Measurements from ENCODE around the gene ADPRHL1.
A peak's percentile ranks its signal among the peaks of the same experiment; 100 is the strongest.

The ADPRHL1 gene

GRCh38 chr13:113401452-113402415 is 51.6 kb downstream of the ADPRHL1 start:
- no peak for TF ChIP-seq CREB1 (IDR thresholded peaks at IDR 0.05; ENCODE audit: low read depth)
- TF ChIP-seq RAD21 (IDR thresholded peaks at IDR 0.05; ENCODE audit: low read depth) = no peak
- TF ChIP-seq TAF1 (IDR thresholded peaks at IDR 0.05; ENCODE audit: low read depth) = 0 out of 2 replicates have a peak, but pooled peaks have one; percentile 17
- peak; percentile 68 for TF ChIP-seq TCF12 (IDR thresholded peaks at IDR 0.05; ENCODE audit: low read depth)
- TF ChIP-seq NFIC (IDR thresholded peaks at IDR 0.05) = peak; percentile 43; the same call in 1 of the 2 replicates
- no peak for TF ChIP-seq EGR1 (IDR thresholded peaks at IDR 0.05)
- no peak for TF ChIP-seq FOXM1 (IDR thresholded peaks at IDR 0.05; ENCODE audit: borderline replicate concordance, low read depth)
- peak; percentile 78 for TF ChIP-seq ZBTB7A (IDR thresholded peaks at IDR 0.05; ENCODE audit: low read depth)
- TF ChIP-seq, protein P1, sequence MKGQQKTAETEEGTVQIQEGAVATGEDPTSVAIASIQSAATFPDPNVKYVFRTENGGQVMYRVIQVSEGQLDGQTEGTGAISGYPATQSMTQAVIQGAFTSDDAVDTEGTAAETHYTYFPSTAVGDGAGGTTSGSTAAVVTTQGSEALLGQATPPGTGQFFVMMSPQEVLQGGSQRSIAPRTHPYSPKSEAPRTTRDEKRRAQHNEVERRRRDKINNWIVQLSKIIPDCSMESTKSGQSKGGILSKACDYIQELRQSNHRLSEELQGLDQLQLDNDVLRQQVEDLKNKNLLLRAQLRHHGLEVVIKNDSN (IDR thresholded peaks at IDR 0.05) = no peak
- peak; percentile 79; the same call in 1 of the 2 replicates for TF ChIP-seq EP300 (IDR thresholded peaks at IDR 0.05; ENCODE audit: borderline replicate concordance)
- no peak for TF ChIP-seq CEBPB (IDR thresholded peaks at IDR 0.05)
- no peak for TF ChIP-seq REST (IDR thresholded peaks at IDR 0.05; ENCODE audit: low read depth)
- TF ChIP-seq TEAD4 (IDR thresholded peaks at IDR 0.05) = 0 out of 2 replicates have a peak, but pooled peaks have one; percentile 10
- TF ChIP-seq, protein P2, sequence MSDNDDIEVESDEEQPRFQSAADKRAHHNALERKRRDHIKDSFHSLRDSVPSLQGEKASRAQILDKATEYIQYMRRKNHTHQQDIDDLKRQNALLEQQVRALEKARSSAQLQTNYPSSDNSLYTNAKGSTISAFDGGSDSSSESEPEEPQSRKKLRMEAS (IDR thresholded peaks at IDR 0.05) = peak; percentile 62
- TF ChIP-seq YY1 (IDR thresholded peaks at IDR 0.05; ENCODE audit: low read depth) = no peak

DNA sequence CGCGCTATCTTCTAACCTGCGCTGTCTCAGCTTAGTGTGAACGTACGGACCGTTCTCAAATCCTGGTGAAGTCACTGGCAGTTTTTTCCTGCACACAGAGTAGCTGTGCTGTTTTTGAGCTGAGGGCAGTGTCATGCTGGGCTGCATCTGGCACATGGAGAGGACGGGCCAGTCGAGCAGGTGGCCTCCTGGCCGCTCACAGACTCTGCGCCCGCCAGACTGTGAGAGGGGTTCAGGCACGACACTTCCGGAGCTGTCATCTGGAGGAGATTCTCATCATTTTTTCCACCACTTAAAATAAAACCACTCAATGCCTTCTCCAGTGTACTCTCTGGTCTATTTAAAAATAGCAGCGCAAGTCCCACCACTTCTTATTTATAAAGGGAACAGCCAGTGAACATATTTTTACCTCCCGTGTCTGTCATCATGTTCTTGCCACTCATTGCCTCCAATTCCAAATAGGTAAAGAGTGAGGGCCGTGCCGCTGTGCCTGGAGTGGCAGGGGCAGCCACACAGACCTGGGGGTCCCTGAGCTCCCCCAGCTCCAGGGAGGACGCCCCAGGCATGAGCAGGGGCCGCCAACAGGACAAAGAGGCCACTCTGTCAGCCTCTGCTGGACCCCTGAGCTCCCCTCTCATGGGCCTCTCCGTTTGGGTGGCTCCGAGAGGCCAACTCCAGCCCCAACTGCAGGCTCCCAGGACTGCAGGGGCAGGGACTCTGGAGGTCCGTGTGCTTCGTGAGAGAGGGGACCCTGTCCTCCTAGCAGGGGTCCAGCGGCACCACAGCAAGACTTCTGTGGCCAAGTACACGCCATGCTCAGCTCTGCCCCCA is 52.5 kb downstream of the ADPRHL1 start:
- TF ChIP-seq, protein P2 (IDR thresholded peaks at IDR 0.05) = peak; percentile 96
- TF ChIP-seq TAF1 (IDR thresholded peaks at IDR 0.05; ENCODE audit: low read depth) (no peak), YY1 (IDR thresholded peaks at IDR 0.05; ENCODE audit: low read depth) (0 out of 2 replicates have a peak, but pooled peaks have one; percentile 30), EP300 (IDR thresholded peaks at IDR 0.05; ENCODE audit: borderline replicate concordance) (peak; percentile 77), TCF12 (IDR thresholded peaks at IDR 0.05; ENCODE audit: low read depth) (peak; percentile 76), CEBPB (IDR thresholded peaks at IDR 0.05) (no peak), ZBTB7A (IDR thresholded peaks at IDR 0.05; ENCODE audit: low read depth) (no peak; the same call in 1 of the 2 replicates), RAD21 (IDR thresholded peaks at IDR 0.05; ENCODE audit: low read depth) (peak; percentile 8; the same call in 1 of the 2 replicates), FOXM1 (IDR thresholded peaks at IDR 0.05; ENCODE audit: borderline replicate concordance, low read depth) (0 out of 2 replicates have a peak, but pooled peaks have one; percentile 16), TEAD4 (IDR thresholded peaks at IDR 0.05) (peak; percentile 35; the same call in 1 of the 2 replicates), NFIC (IDR thresholded peaks at IDR 0.05) (peak; percentile 53)
- TF ChIP-seq, protein P1 (IDR thresholded peaks at IDR 0.05) = peak; percentile 37; the same call in 1 of the 2 replicates

DNA sequence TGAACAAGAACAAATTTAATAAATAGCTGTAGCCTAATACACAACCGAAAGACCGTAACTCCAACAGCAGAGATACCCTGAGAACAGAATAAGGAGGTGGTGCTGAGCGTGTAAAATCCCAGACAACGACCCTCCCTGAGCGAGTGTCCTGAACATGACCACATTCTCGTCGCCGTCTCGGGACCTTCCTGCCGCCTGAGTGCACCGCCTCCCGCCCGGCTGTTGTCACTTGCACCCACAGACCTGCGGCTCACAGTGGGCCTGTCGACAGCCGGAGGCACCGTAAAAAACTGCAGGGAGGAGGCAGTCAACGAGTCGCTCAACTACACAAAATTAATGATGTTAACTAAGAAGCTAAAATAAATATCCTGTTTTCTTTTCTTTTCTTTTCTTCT is 53.5 kb downstream of the ADPRHL1 start:
- TF ChIP-seq TCF12 (IDR thresholded peaks at IDR 0.05; ENCODE audit: low read depth) (no peak), FOXM1 (IDR thresholded peaks at IDR 0.05; ENCODE audit: borderline replicate concordance, low read depth) (no peak), ZBTB7A (IDR thresholded peaks at IDR 0.05; ENCODE audit: low read depth) (no peak), REST (IDR thresholded peaks at IDR 0.05; ENCODE audit: low read depth) (no peak), YY1 (IDR thresholded peaks at IDR 0.05; ENCODE audit: low read depth) (no peak)
- TF ChIP-seq, protein P2 (IDR thresholded peaks at IDR 0.05) = no peak

DNA sequence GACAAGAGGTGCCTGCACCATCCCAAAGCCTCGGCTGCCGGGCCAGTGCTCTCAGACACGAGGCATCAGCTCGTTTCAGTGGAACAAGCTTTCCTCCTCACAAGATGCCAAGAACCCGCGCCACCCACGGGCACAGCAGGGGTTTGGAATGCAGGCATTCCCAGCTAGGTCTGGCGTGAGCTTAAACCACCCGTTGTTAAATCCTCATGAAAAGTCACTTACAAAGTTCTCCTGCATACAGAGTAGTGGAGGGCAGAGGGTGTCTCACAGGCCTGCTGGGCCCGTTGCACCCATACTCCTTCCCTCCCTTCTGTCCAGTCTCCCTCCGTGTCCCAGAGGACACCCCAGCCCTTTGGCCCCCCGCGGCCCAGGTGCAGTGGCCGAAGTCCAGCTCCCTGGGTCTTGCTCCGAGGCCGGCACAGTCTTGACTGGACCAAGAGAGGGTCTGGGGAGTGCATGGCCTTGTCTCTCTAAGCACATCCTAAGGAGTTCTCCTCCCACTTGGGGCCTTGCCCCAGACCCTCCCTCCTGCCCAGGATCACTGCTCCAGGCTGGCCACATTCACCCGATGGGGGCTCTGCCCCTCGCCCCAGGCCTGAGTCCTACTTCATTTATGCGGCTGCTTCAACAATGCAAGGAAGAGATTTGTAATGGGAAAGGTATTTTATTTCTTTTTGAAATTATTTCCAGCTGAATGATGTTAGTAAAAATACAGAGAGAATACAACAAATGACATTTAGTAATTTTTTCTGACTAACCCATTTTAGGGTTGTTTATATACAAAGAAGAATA is 54.1 kb downstream of the ADPRHL1 start:
- TF ChIP-seq, protein P2 (IDR thresholded peaks at IDR 0.05) = peak; percentile 98
- TF ChIP-seq REST (IDR thresholded peaks at IDR 0.05; ENCODE audit: low read depth) (no peak), CEBPB (IDR thresholded peaks at IDR 0.05) (0 out of 2 replicates have a peak, but pooled peaks have one; percentile 8), CREB1 (IDR thresholded peaks at IDR 0.05; ENCODE audit: low read depth) (no peak), TEAD4 (IDR thresholded peaks at IDR 0.05) (peak; percentile 95), NFIC (IDR thresholded peaks at IDR 0.05) (peak; percentile 81), ZBTB7A (IDR thresholded peaks at IDR 0.05; ENCODE audit: low read depth) (peak; percentile 90), EGR1 (IDR thresholded peaks at IDR 0.05) (peak; percentile 96), TCF12 (IDR thresholded peaks at IDR 0.05; ENCODE audit: low read depth) (peak; percentile 89), FOXM1 (IDR thresholded peaks at IDR 0.05; ENCODE audit: borderline replicate concordance, low read depth) (peak; percentile 48), TAF1 (IDR thresholded peaks at IDR 0.05; ENCODE audit: low read depth) (no peak), YY1 (IDR thresholded peaks at IDR 0.05; ENCODE audit: low read depth) (0 out of 2 replicates have a peak, but pooled peaks have one; percentile 40), EP300 (IDR thresholded peaks at IDR 0.05; ENCODE audit: borderline replicate concordance) (peak; percentile 79)
- TF ChIP-seq, protein P1 (IDR thresholded peaks at IDR 0.05) = no peak
